GM12864 (cell line): ENCODE data around the gene SPDYE4.

Experiments used
- DNase-seq: peaks from one replicate; pipeline ENCODE4 v3.0.0-alpha.2; 2011; ENCODE audit warnings: low read depth
- H3K4me3 ChIP-seq: 2 replicates; pipeline ENCODE4 v1.5.1; 2011; ENCODE audit warnings: mild to moderate bottlenecking, low read depth, low read length, control low read depth
- CTCF ChIP-seq: IDR thresholded peaks from 2 replicates; pipeline ENCODE4 v1.5.1; 2011; ENCODE audit warnings: low read depth, mild to moderate bottlenecking, moderate library complexity, low read length, control low read depth, inconsistent platforms; ENCODE audit errors: missing control alignments

SPDYE4 gene

DNA sequence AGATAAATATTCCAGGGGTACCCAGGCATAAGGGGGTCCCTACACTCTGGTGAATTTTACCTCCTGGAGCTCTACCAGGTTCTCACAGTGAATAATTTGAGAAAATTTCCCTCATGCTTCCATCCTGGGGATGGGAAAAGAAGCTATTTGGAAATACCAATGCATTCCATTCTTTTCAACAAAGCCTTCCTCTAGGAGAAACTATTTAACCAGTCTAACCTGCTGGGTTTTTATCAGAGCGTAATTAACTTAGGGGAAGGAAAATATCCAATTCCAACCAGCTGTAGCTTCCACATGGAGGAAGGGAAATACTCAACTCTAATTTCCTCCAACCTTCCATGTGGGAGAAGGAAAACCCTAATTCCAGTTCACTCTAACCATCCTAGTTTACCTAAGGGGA, 23.8 kb upstream of the SPDYE4 start:
- DNase-seq, result no peak
- TF ChIP-seq CTCF, result no peak
- no peak overlapping the region for H3K4me3 ChIP-seq

DNA sequence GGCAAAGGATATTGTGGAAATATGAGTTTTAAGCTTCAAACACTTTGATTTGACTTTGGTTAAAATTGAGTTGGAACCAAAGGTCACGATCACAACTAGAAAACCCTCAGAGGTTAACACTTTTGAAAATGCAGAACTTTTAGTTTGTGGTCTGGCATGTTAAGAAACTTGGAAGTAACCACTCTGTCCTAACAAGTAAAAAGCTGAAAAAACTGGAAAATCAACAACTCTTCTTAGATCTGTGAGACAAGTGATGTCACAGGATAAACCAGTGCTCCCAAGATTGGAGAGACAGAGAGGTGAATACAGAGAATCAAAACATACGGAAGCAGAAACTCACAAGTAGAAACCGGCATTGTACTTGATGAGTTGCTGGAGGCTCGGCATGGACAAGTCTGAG, 23.4 kb upstream of the SPDYE4 start:
- no peak for DNase-seq
- no peak overlapping the region for H3K4me3 ChIP-seq
- TF ChIP-seq CTCF, result no peak

DNA sequence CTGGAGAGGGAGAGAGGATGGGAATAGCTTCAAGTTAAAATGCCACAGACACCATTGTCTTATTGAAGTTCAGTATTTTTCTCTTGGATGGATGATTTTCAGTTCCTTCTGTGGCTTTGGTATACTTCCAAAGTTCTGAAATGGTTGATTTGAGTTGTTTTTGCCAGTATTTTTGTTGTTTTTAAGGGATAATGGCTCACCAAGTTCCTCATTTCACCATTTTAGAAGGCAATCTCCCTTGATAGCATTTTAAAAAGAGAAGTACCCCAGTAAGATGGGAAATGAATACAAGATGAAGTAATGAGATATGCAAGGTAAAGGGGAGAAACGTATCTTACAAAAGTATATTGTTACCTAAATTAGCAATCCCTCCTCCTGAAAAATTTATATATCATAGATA, 18.5 kb upstream of the SPDYE4 start:
- no peak for DNase-seq
- no peak for TF ChIP-seq CTCF
- no peak overlapping the region for H3K4me3 ChIP-seq

DNA sequence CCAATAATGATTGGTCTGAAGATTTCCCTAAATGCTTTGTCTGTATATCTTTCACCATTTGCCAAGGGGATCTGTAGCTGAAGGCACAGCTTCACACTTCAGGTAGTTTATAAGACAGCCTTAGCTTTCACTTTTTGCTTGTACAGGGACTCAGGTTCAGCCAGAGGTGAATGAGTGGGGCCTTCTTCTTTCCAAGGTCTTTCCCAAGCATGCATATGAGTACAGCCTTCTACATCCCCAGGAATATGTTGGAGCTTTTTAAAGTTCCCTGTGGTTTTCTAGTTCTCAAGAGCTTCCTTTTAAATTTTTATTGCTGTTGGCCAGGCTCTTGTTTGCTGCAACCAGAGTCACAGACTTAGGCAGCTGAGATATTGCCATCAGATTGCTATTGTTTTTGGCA, 17.9 kb upstream of the SPDYE4 start:
- H3K4me3 ChIP-seq, result no peak overlapping the region
- no peak for TF ChIP-seq CTCF
- no peak for DNase-seq

GRCh38 chr17:8766731-8767130, 8.4 kb upstream of the SPDYE4 start:
- no peak for TF ChIP-seq CTCF
- DNase-seq, result no peak

DNA sequence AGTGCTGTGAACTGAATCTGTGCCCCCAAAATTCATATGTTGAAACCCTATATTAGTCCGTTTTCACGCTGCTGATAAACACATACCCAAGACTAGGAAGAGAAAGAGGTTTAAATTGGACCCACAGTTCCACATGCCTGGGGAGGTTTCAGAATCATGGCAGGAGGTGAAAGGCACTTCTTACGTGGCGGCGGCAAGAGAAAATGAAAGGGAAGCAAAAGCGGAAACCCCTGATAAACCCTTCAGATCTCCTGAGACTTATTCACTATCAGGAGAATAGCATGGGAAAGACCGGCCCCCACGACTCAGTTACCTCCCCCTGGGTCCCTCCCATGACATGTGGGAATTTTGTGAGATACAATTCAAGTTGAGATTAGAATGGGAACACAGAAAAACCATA, 3.7 kb upstream of the SPDYE4 start:
- no peak overlapping the region for H3K4me3 ChIP-seq
- no peak for DNase-seq
- no peak for TF ChIP-seq CTCF

More at GRCh38 chr17:8766731-8767130, 8.4 kb upstream of the SPDYE4 start:
- no peak overlapping the region for H3K4me3 ChIP-seq

- no peak for DNase-seq
- no peak overlapping the region for H3K4me3 ChIP-seq
- TF ChIP-seq CTCF, result no peak
These were observed 1.2 kb downstream of the SPDYE4 start for GRCh38 chr17:8757189-8757588.
